ENCODE results near the gene ZNF354B.
A peak's percentile ranks its signal among the peaks of the same experiment; 100 is the strongest.

ZNF354B gene

GRCh38 chr5:178859625-178860521, at the start of gene ZNF354B:
TSS of gene ZNF354B (plus strand) at chr5:178859953. CDS start at chr5:178861048, 1,095 bp downstream.
- Histone ChIP-seq H3K36me3 (ENCODE audit: low read depth) (peaks cover 37% of the 10 kb centered on the region), H3K9me3 (ENCODE audit: severe bottlenecking) (no peaks in the 10 kb centered on the region), H3K4me3 (ENCODE audit: severe bottlenecking) (peak within 1 kb of the TSS; percentile 92), H3K4me1 (ENCODE audit: insufficient read depth, poor library complexity, severe bottlenecking) (peaks cover 6% of the 10 kb centered on the region), H3K27ac (ENCODE audit: poor library complexity, severe bottlenecking) (peak within 1 kb of the TSS; percentile 69), H3K27me3 (ENCODE audit: insufficient read depth, poor library complexity, severe bottlenecking) (no peaks in the 10 kb centered on the region)
- DNase-seq (ENCODE audit: low spot score): peak; percentile 92
- TF ChIP-seq CTCF (IDR thresholded peaks at IDR 0.05; ENCODE audit: poor library complexity, severe bottlenecking): peak; percentile 16
- ATAC-seq (ENCODE audit: low read depth): peak; percentile 95

DNA sequence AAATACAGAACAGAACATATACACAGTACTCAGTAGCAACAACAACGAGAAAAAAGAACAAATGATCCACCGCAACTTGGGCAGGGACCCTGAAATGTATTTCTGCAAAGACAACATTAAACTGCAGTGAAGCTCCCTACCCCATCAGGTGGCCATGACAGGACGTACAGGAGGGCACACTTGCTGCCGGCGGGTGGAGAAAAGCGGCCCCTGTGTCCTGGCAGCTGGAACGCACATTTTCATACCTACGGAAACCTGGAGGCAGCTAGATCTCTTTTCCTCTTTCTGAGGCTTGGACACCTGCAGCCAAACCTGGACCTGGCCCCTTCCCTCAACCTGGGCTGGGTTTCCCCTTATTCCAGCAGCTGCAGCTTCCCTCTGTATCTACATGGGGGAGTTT, 42.2 kb upstream of the ZNF354B start:
- Histone ChIP-seq H3K4me3 (ENCODE audit: severe bottlenecking) (no peak overlapping the region), H3K27ac (ENCODE audit: poor library complexity, severe bottlenecking) (no peak overlapping the region), H3K36me3 (ENCODE audit: low read depth) (no peaks in the 10 kb centered on the region), H3K9me3 (ENCODE audit: severe bottlenecking) (peaks cover 2% of the 10 kb centered on the region), H3K27me3 (ENCODE audit: insufficient read depth, poor library complexity, severe bottlenecking) (no peaks in the 10 kb centered on the region), H3K4me1 (ENCODE audit: insufficient read depth, poor library complexity, severe bottlenecking) (no peaks in the 10 kb centered on the region)
- ATAC-seq (ENCODE audit: low read depth): no peak
- no peak for TF ChIP-seq CTCF (IDR thresholded peaks at IDR 0.05; ENCODE audit: poor library complexity, severe bottlenecking)
- DNase-seq (ENCODE audit: low spot score): no peak

DNA sequence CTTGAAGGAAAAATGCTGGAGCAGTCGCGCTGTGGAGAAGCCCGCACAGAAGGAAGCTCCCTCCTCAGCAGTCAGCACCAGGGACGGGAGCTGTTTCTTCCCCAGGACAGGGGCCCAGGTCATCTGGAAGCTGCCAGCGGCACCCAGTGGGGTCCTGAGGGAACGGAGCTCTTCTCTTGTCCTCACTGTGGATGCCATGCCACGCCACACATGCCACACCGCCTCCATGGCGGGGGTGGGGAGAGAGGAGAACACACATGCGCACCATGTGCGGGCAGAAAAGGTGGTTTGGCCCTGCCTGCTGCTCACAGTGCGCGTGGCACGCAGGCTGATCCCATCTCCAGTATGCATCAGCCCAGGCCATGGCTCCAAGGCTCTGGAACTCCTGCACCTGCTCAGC, 41.7 kb upstream of the ZNF354B start:
- DNase-seq (ENCODE audit: low spot score): no peak

GRCh38 chr5:178820001-178820400, 39.8 kb upstream of the ZNF354B start:
- H3K27me3 ChIP-seq (ENCODE audit: insufficient read depth, poor library complexity, severe bottlenecking): no peaks in the 10 kb centered on the region
- H3K36me3 ChIP-seq (ENCODE audit: low read depth): no peaks in the 10 kb centered on the region
- no peak overlapping the region for H3K27ac ChIP-seq (ENCODE audit: poor library complexity, severe bottlenecking)
- H3K9me3 ChIP-seq (ENCODE audit: severe bottlenecking): peaks cover 2% of the 10 kb centered on the region
- no peak overlapping the region for H3K4me3 ChIP-seq (ENCODE audit: severe bottlenecking)
- H3K4me1 ChIP-seq (ENCODE audit: insufficient read depth, poor library complexity, severe bottlenecking): no peaks in the 10 kb centered on the region
- ATAC-seq (ENCODE audit: low read depth) (no peak), DNase-seq (ENCODE audit: low spot score) (no peak)
- no peak for TF ChIP-seq CTCF (IDR thresholded peaks at IDR 0.05; ENCODE audit: poor library complexity, severe bottlenecking)

More for the DNA sequence above, 41.7 kb upstream of the ZNF354B start:
- Histone ChIP-seq H3K27me3 (ENCODE audit: insufficient read depth, poor library complexity, severe bottlenecking) (no peaks in the 10 kb centered on the region), H3K36me3 (ENCODE audit: low read depth) (no peaks in the 10 kb centered on the region), H3K27ac (ENCODE audit: poor library complexity, severe bottlenecking) (no peak overlapping the region), H3K9me3 (ENCODE audit: severe bottlenecking) (peaks cover 2% of the 10 kb centered on the region), H3K4me3 (ENCODE audit: severe bottlenecking) (no peak overlapping the region), H3K4me1 (ENCODE audit: insufficient read depth, poor library complexity, severe bottlenecking) (no peaks in the 10 kb centered on the region)
- TF ChIP-seq CTCF (IDR thresholded peaks at IDR 0.05; ENCODE audit: poor library complexity, severe bottlenecking): peak; percentile 23
- 0 out of 3 replicates have a peak, but pooled peaks have one; percentile 27 for ATAC-seq (ENCODE audit: low read depth)

DNA sequence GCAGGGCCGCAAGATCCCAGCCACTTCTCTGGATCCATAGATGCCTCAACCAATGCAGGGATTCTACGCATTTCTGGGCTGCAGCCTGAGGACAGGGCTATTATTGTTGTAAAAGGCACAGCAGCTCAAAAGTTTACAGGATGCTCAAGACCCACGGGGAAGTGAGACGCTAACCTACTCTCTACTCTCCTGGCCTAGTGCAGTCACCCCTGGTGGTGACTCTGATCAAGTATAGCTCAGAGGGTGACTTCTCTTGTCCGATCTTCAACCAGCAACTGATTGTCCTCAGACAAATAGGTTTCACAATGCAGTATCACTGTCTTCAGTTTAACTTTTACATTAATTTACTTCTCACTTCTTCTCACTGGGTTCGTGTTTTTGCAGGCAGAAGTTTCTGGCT, 34.3 kb upstream of the ZNF354B start:
- Histone ChIP-seq H3K36me3 (ENCODE audit: low read depth) (no peaks in the 10 kb centered on the region), H3K27me3 (ENCODE audit: insufficient read depth, poor library complexity, severe bottlenecking) (no peaks in the 10 kb centered on the region), H3K27ac (ENCODE audit: poor library complexity, severe bottlenecking) (peak overlapping the region; percentile 69), H3K4me3 (ENCODE audit: severe bottlenecking) (no peak overlapping the region), H3K9me3 (ENCODE audit: severe bottlenecking) (peaks cover 2% of the 10 kb centered on the region), H3K4me1 (ENCODE audit: insufficient read depth, poor library complexity, severe bottlenecking) (peaks cover 14% of the 10 kb centered on the region)
- DNase-seq (ENCODE audit: low spot score): no peak
- ATAC-seq (ENCODE audit: low read depth): no peak
- no peak for TF ChIP-seq CTCF (IDR thresholded peaks at IDR 0.05; ENCODE audit: poor library complexity, severe bottlenecking)

Data from RWPE2 (cell line).